DOHH2 (cell line): ENCODE data around the gene TNFSF4.

Experiments used
- CTCF ChIP-seq: fragments of 200-600 bp; sonication (generic); IDR thresholded peaks from one replicate; pipeline ENCODE4 v1.5.1; 2014; ENCODE audit warnings: antibody characterized with exemption, mild to moderate bottlenecking, low read depth, low read length; ENCODE audit not compliant: poor library complexity, severe bottlenecking
- EZH2phosphoT487 ChIP-seq: fragments of 200-600 bp; sonication (generic); IDR thresholded peaks from 2 replicates; pipeline ENCODE4 v1.6.1; 2017; ENCODE audit warnings: borderline replicate concordance, mild to moderate bottlenecking, antibody characterized with exemption, low read length, moderate library complexity, mixed read lengths

GRCh38 chr1:173213665-173214064 is 6.5 kb upstream of the TNFSF4 start:
- peak; percentile 42 for TF ChIP-seq CTCF
- TF ChIP-seq EZH2phosphoT487 = no peak
